ENCODE data around the gene CNOT10.
"Not testable (repeated sequence)": the region's sequence is repeated elsewhere in the genome, so short reads cannot be mapped to it uniquely, and the experiment has no call there.

CNOT10 gene

GRCh38 chr3:32646761-32647160, 38.2 kb upstream of the CNOT10 start:
- H3K4me3 ChIP-seq (ENCODE audit: low read depth, low read length) = no peak overlapping the region

GRCh38 chr3:32652337-32653100, 32.5 kb upstream of the CNOT10 start:
- not testable (repeated sequence) for H3K4me3 ChIP-seq (ENCODE audit: low read depth, low read length)

More at GRCh38 chr3:32646761-32647160, 38.2 kb upstream of the CNOT10 start:
- TF ChIP-seq CTCF (IDR thresholded peaks at IDR 0.05; ENCODE audit: low read depth, low read length) = no peak

GRCh38 chr3:32655167-32655566, 29.8 kb upstream of the CNOT10 start:
- H3K4me3 ChIP-seq (ENCODE audit: low read depth, low read length) = no peak overlapping the region
- no peak for TF ChIP-seq CTCF (IDR thresholded peaks at IDR 0.05; ENCODE audit: low read depth, low read length)

GRCh38 chr3:32660634-32661033, 24.4 kb upstream of the CNOT10 start:
- TF ChIP-seq CTCF (IDR thresholded peaks at IDR 0.05; ENCODE audit: low read depth, low read length) = no peak
- H3K4me3 ChIP-seq (ENCODE audit: low read depth, low read length) = no peak overlapping the region

GRCh38 chr3:32662647-32663046, 22.3 kb upstream of the CNOT10 start:
- no peak overlapping the region for H3K4me3 ChIP-seq (ENCODE audit: low read depth, low read length)

GRCh38 chr3:32664630-32665075, 20.3 kb upstream of the CNOT10 start:
- H3K4me3 ChIP-seq (ENCODE audit: low read depth, low read length) = not testable (repeated sequence)

More at GRCh38 chr3:32662647-32663046, 22.3 kb upstream of the CNOT10 start:
- TF ChIP-seq CTCF (IDR thresholded peaks at IDR 0.05; ENCODE audit: low read depth, low read length) = no peak

- no peak for TF ChIP-seq CTCF (IDR thresholded peaks at IDR 0.05; ENCODE audit: low read depth, low read length)
- H3K4me3 ChIP-seq (ENCODE audit: low read depth, low read length) = no peak overlapping the region
Observed at GRCh38 chr3:32667072-32667582, 17.9 kb upstream of the CNOT10 start.

- H3K4me3 ChIP-seq (ENCODE audit: low read depth, low read length) = not testable (repeated sequence)
Observed at GRCh38 chr3:32669226-32669625, 15.8 kb upstream of the CNOT10 start.

- not testable (repeated sequence) for H3K4me3 ChIP-seq (ENCODE audit: low read depth, low read length)
Observed at GRCh38 chr3:32673730-32674129, 11.3 kb upstream of the CNOT10 start.

Measured in WI38 (cell line).